NB4 (cell line): ENCODE data around the gene C11orf98.
A peak's percentile ranks its signal among the peaks of the same experiment; 100 is the strongest.
"Not testable (repeated sequence)": the region's sequence is repeated elsewhere in the genome, so short reads cannot be mapped to it uniquely, and the experiment has no call there.

Experiments
- DNase-seq: peaks from one replicate; pipeline ENCODE4 v3.0.0; 2010; ENCODE audit warnings: low read depth
- H3K4me3 ChIP-seq: one replicate; pipeline ENCODE4 v1.5.1; 2011; ENCODE audit warnings: mild to moderate bottlenecking, low read depth, low read length, moderate library complexity
- MYC ChIP-seq: IDR thresholded peaks from 2 replicates; pipeline ENCODE4 v1.6.1; 2011; ENCODE audit warnings: low read depth, low read length
- POLR2A ChIP-seq: IDR thresholded peaks from 2 replicates; pipeline ENCODE4 v1.6.1; 2011; ENCODE audit warnings: mild to moderate bottlenecking; ENCODE audit not compliant: insufficient read length; ENCODE audit errors: extremely low read depth
- TF ChIP-seq, protein P1 (sequence below): IDR thresholded peaks from one replicate; pipeline ENCODE4 v1.5.1; 2012; ENCODE audit warnings: low read depth, low read length
- TF ChIP-seq, protein P2 (sequence below): IDR thresholded peaks from 2 replicates; pipeline ENCODE4 v1.6.1; 2011; ENCODE audit warnings: low read depth, low read length

The C11orf98 gene

DNA sequence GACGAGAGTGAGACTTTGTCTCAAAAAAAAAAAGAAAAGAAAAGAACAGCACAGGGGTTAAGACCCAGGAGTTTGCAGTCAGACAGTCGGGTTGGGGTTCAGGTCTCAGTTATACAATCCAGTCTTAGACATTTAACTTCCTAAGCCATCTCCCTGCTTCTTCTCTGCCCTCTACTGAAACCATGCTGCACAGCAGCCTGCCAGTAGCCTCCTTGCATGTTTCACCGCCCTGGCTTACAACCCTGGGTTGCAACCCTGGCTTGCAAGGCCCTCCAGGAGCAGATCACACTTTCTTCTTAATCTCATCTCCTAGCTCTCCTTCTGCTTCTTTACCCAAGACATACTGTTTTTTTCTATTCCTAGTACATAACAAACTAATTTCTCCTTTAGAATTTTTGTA is 37.3 kb downstream of the C11orf98 start:
- peak; percentile 46 for DNase-seq
- TF ChIP-seq, protein P1, sequence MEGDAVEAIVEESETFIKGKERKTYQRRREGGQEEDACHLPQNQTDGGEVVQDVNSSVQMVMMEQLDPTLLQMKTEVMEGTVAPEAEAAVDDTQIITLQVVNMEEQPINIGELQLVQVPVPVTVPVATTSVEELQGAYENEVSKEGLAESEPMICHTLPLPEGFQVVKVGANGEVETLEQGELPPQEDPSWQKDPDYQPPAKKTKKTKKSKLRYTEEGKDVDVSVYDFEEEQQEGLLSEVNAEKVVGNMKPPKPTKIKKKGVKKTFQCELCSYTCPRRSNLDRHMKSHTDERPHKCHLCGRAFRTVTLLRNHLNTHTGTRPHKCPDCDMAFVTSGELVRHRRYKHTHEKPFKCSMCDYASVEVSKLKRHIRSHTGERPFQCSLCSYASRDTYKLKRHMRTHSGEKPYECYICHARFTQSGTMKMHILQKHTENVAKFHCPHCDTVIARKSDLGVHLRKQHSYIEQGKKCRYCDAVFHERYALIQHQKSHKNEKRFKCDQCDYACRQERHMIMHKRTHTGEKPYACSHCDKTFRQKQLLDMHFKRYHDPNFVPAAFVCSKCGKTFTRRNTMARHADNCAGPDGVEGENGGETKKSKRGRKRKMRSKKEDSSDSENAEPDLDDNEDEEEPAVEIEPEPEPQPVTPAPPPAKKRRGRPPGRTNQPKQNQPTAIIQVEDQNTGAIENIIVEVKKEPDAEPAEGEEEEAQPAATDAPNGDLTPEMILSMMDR: no peak
- no peak for TF ChIP-seq POLR2A
- no peak for TF ChIP-seq MYC
- TF ChIP-seq, protein P2, sequence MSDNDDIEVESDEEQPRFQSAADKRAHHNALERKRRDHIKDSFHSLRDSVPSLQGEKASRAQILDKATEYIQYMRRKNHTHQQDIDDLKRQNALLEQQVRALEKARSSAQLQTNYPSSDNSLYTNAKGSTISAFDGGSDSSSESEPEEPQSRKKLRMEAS: no peak
- no peak overlapping the region for H3K4me3 ChIP-seq

DNA sequence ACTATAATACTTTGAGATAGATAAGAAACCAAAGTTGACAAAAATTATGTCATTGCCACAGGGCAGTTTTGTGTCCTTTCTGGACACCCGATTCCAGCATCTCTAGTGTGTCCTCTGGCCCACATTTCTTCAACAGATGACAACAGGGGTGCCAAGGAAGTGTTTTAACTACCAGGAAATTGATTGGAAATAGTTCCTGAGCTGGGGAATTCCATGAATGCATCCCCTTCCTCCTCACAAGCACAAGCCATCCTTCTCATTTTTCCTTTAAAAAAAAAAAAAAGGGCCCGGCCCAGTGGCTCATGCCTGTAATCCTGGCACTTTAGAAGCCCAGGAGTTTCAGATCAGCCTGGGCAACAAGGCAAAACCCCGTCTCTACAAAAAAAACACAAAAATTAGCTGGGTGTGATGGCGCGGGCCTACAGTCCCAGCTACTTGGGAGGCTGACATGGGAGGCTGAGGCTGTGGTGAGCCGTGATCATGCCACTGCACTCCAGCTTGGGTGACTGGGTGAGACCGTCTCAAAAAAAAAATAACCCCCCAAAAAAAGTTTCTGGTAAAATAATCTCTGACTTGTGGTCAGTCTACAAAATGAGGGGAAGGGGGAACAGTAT is 42.4 kb downstream of the C11orf98 start:
- H3K4me3 ChIP-seq: peak overlapping the region; percentile 98
- TF ChIP-seq POLR2A (no peak), MYC (no peak)
- TF ChIP-seq, protein P2: no peak
- TF ChIP-seq, protein P1: no peak
- DNase-seq: no peak

DNA sequence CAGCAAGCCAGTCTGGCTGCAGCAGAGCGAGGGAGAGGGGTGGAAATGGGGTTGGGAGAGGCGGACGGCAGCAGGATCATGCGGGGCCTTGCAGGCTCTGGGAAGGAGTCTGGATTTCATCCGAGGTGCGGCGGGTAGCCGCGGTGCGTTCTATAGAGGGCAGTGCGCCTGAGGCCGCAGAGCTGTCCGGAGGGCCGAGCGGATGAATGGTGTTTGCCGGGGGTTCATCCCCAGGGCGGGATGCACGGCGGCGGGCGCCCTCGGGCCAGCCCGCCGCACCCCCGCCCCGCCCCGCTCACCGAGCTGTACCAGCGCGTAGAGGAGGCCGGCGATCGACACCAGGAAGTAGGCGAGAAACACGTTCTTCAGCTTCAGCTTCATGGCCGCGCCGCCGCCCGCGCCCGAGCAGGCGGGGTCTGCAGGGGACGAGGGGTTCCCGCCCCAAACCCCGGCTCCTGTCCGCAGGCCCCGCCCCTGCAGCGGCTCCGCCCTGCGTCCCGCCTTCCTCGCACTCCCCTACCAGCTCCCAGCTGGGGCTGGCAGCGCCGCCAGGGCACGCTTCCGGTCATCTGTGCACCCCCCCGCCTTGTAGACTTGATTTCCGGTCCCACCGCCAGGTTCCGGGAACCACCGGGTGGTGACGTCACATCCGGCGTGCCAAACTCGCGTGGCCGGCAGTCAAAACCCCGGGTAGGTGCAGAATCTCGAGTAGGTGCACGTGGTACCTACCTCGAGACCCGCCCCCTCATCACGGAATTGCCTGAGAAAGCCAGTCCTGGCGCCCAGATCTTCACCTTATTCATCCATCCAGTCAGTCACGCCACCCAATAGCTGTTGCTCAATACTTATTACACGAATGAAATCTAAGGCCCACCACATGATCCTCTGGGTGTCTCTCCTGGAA is 43.2 kb downstream of the C11orf98 start, which contains the start of gene B3GAT3:
B3GAT3 (minus strand) TSS at position 420 of the 904 bp plus-strand sequence; CDS start at position 381, 39 bp downstream.
- DNase-seq: peak; percentile 99

DNA sequence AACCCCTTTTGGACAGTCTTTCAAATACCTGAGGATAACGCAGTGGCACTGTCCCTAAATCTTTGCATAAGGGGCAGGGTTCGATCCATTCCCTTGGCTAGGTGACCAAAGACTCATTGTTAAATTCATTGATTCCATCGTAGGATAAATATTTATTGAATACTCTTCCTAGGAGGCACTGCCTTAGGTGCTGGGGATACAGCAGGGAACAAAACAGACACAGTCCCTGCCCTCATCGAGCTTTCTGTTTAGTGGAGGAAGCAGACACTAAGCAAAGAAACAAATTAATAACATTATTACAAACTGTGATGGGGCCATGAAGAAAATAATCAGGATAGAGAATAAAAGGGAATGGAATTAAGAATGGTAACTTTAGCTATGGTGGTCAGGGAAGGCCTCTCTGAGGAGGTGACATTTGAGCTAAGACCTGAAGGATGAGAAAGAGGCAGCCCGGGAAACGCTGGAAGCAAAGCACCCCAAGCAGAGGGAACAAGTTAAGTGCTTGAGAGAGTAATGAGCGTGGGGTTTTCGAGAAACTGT is 43.9 kb downstream of the C11orf98 start:
- no peak for DNase-seq
- peak overlapping the region; percentile 98 for H3K4me3 ChIP-seq
- TF ChIP-seq POLR2A: no peak
- TF ChIP-seq MYC: no peak
- TF ChIP-seq, protein P1: no peak

More for the DNA sequence above, 43.2 kb downstream of the C11orf98 start, which contains the start of gene B3GAT3:
- H3K4me3 ChIP-seq: peak within 1 kb of the TSS; percentile 98
- peak; percentile 92 for TF ChIP-seq MYC
- TF ChIP-seq, protein P1: no peak
- peak; percentile 89 for TF ChIP-seq POLR2A
- TF ChIP-seq, protein P2: peak; percentile 99

DNA sequence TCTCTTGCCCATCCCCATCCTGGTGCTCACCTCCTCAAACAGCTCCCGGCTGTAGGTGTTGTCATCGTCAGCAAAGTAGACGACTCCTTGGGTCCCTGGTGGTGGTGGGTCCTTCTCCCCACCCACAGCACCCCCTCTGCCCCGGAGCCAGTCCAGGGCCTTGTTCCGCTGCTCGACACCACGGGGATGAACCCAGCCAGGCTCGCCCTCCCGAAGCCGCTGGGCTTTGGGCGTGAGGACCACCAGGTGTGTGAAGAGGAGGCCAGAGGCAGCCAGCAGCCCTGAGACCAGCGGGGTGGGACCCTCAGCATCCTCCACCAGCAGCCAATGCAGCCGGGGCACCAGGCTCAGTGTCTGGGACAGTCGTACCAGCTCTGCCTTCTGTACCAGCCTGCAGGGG is 48.1 kb downstream of the C11orf98 start:
- not testable (repeated sequence) for H3K4me3 ChIP-seq, DNase-seq

DNA sequence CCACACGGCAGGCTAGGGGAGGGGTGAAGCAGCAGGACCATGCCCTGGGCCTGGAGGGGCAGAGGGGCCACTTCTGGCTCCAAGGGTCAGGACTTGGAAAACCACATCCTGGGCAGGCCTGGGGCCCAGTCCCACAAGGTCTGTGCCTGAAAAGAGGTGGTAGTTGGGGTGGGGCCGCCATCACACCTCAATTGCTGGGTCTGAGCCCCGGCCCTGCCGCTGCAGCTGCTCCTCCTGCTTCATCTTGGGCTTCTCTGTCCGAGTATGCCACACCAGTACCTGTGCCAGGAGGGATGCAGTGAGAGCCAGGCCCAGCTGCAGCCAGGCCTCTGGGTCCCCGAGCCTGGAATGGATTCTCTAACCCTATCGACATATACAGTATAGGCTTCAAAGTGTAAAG is 49.5 kb downstream of the C11orf98 start:
- TF ChIP-seq, protein P1: no peak

More for the DNA sequence above, 49.5 kb downstream of the C11orf98 start:
- no peak overlapping the region for H3K4me3 ChIP-seq
- DNase-seq: no peak
